OCI-LY1 (cell line): ENCODE data around the gene CSTF2.
A peak's percentile ranks its signal among the peaks of the same experiment; 100 is the strongest.
"Not testable (repeated sequence)": the region's sequence is repeated elsewhere in the genome, so short reads cannot be mapped to it uniquely, and the experiment has no call there.

ENCODE experiments used
- H2AFZ ChIP-seq: fragments of 200-600 bp; sonication (generic), shearing (Covaris generic); 2 replicates; pipeline ENCODE4 v1.6.0; 2014; ENCODE audit warnings: antibody characterized with exemption, mild to moderate bottlenecking, low read length
- H3F3A ChIP-seq: fragments of 200-600 bp; sonication (generic), shearing (Covaris generic); 2 replicates; pipeline ENCODE4 v1.6.0; 2014; ENCODE audit warnings: mild to moderate bottlenecking, antibody characterized with exemption, low read length, moderate library complexity; ENCODE audit not compliant: insufficient read depth
- H3K27ac ChIP-seq: fragments of 200-600 bp; sonication (generic); 2 replicates; pipeline ENCODE4 v1.5.1; 2014; ENCODE audit warnings: low read length, mixed run types, mild to moderate bottlenecking, low read depth; ENCODE audit not compliant: poor library complexity, severe bottlenecking
- H3K27me3 ChIP-seq: fragments of 200-600 bp; sonication (generic); 2 replicates; pipeline ENCODE4 v1.6.0; 2014; ENCODE audit warnings: antibody characterized with exemption, mild to moderate bottlenecking, low read length, moderate library complexity; ENCODE audit not compliant: insufficient read depth
- H3K36me3 ChIP-seq: fragments of 200-600 bp; sonication (generic); 2 replicates; pipeline ENCODE4 v1.6.1; 2014; ENCODE audit warnings: mild to moderate bottlenecking, antibody characterized with exemption, low read length, moderate library complexity, mixed read lengths; ENCODE audit not compliant: insufficient read depth
- H3K4me1 ChIP-seq: fragments of 200-600 bp; sonication (generic); 2 replicates; pipeline ENCODE4 v1.5.1; 2014; ENCODE audit warnings: mild to moderate bottlenecking, low read length, moderate library complexity; ENCODE audit not compliant: insufficient read depth, severe bottlenecking
- H3K4me2 ChIP-seq: fragments of 200-600 bp; sonication (generic), shearing (Covaris generic); 2 replicates; pipeline ENCODE4 v1.6.1; 2014; ENCODE audit warnings: low read length
- H3K4me3 ChIP-seq: fragments of 200-600 bp; sonication (generic); 2 replicates; pipeline ENCODE4 v1.5.1; 2014; ENCODE audit warnings: low read length, low read depth, mild to moderate bottlenecking, mixed read lengths; ENCODE audit not compliant: poor library complexity, severe bottlenecking
- H3K79me2 ChIP-seq: fragments of 200-600 bp; shearing (Covaris generic); 2 replicates; pipeline ENCODE4 v1.6.1; 2016; ENCODE audit warnings: mixed run types, low read length, mixed read lengths; ENCODE audit not compliant: insufficient read depth
- H3K9ac ChIP-seq: fragments of 200-600 bp; sonication (generic), shearing (Covaris generic); 2 replicates; pipeline ENCODE4 v1.6.1; 2014; ENCODE audit warnings: mild to moderate bottlenecking, low read length, mixed read lengths
- H3K9me2 ChIP-seq: fragments of 200-600 bp; sonication (generic), shearing (Covaris generic); 2 replicates; pipeline ENCODE4 v1.6.1; 2014; ENCODE audit warnings: low read depth, mild to moderate bottlenecking, low read length, mixed read lengths
- H3K9me3 ChIP-seq: fragments of 200-600 bp; shearing (Covaris generic); 2 replicates; pipeline ENCODE4 v1.6.1; 2014; ENCODE audit warnings: low read length, mixed read lengths
- H4K20me1 ChIP-seq: fragments of 200-600 bp; sonication (generic), shearing (Covaris generic); 2 replicates; pipeline ENCODE4 v1.6.0; 2016; ENCODE audit warnings: mild to moderate bottlenecking, low read length; ENCODE audit not compliant: insufficient read depth
- CTCF ChIP-seq: fragments of 200-600 bp; sonication (generic), shearing (Covaris generic); IDR thresholded peaks from 2 replicates; pipeline ENCODE4 v1.5.1; 2017; ENCODE audit warnings: mild to moderate bottlenecking, antibody characterized with exemption, low read length, moderate library complexity, mixed read lengths
- EZH2 ChIP-seq: fragments of 200-600 bp; sonication (generic), shearing (Covaris generic); IDR thresholded peaks from 2 replicates; pipeline ENCODE4 v1.8.0; 2017; ENCODE audit warnings: borderline replicate concordance, mixed run types, mild to moderate bottlenecking, antibody characterized with exemption, low read length, moderate library complexity, mixed read lengths

Gene CSTF2

GRCh38 chrX:100819837-100820666, at the start of gene CSTF2:
CSTF2 (plus strand) TSS chrX:100820391; CDS start chrX:100820417, 26 bp downstream.
- Histone ChIP-seq H3K4me3 (peak within 1 kb of the TSS; percentile 100), H2AFZ (peak within 1 kb of the TSS; percentile 93), H3K36me3 (peaks cover 27% of the 10 kb centered on the region), H3K27ac (peak within 1 kb of the TSS; percentile 46), H3K4me2 (peak within 1 kb of the TSS; percentile 95), H3K79me2 (peaks cover 7% of the 10 kb centered on the region; the same call in 1 of the 2 replicates), H3F3A (no peaks in the 10 kb centered on the region), H3K4me1 (peaks cover 15% of the 10 kb centered on the region), H4K20me1 (no peaks in the 10 kb centered on the region), H3K9me2 (no peaks in the 10 kb centered on the region), H3K9ac (peak within 1 kb of the TSS; percentile 97), H3K9me3 (no peaks in the 10 kb centered on the region), H3K27me3 (no peaks in the 10 kb centered on the region)
- TF ChIP-seq CTCF = no peak
- no peak for TF ChIP-seq EZH2

GRCh38 chrX:100796371-100796770, 23.8 kb upstream of the CSTF2 start:
- H3K9me2 ChIP-seq, H2AFZ ChIP-seq, H3K9me3 ChIP-seq, H3K36me3 ChIP-seq, H3K27ac ChIP-seq, H3F3A ChIP-seq, H4K20me1 ChIP-seq, H3K4me1 ChIP-seq, H3K79me2 ChIP-seq, H3K4me2 ChIP-seq, H3K27me3 ChIP-seq, H3K9ac ChIP-seq, H3K4me3 ChIP-seq: not testable (repeated sequence)

GRCh38 chrX:100797359-100797758, 22.8 kb upstream of the CSTF2 start:
- H2AFZ ChIP-seq = no peak overlapping the region
- H3K4me3 ChIP-seq = no peak overlapping the region
- no peaks in the 10 kb centered on the region for H3K4me1 ChIP-seq
- H3K9ac ChIP-seq = no peak overlapping the region
- no peaks in the 10 kb centered on the region for H3K9me2 ChIP-seq
- TF ChIP-seq EZH2 = no peak
- no peak for TF ChIP-seq CTCF
- no peaks in the 10 kb centered on the region for H3F3A ChIP-seq
- H3K27ac ChIP-seq = no peak overlapping the region
- no peaks in the 10 kb centered on the region for H3K36me3 ChIP-seq
- no peaks in the 10 kb centered on the region for H4K20me1 ChIP-seq
- H3K27me3 ChIP-seq = no peaks in the 10 kb centered on the region
- no peak overlapping the region for H3K4me2 ChIP-seq
- no peaks in the 10 kb centered on the region for H3K9me3 ChIP-seq
- no peaks in the 10 kb centered on the region for H3K79me2 ChIP-seq
